HG03159 (cell line): ENCODE results near the gene C14orf119.

Experiments
- ATAC-seq: cut with Tn5 transposase; IDR thresholded peaks from one replicate; pipeline ENCODE4 v1.9.1; 2021; ENCODE audit warnings: mild to moderate bottlenecking, moderate library complexity; ENCODE audit not compliant: unreplicated experiment

Gene C14orf119

DNA sequence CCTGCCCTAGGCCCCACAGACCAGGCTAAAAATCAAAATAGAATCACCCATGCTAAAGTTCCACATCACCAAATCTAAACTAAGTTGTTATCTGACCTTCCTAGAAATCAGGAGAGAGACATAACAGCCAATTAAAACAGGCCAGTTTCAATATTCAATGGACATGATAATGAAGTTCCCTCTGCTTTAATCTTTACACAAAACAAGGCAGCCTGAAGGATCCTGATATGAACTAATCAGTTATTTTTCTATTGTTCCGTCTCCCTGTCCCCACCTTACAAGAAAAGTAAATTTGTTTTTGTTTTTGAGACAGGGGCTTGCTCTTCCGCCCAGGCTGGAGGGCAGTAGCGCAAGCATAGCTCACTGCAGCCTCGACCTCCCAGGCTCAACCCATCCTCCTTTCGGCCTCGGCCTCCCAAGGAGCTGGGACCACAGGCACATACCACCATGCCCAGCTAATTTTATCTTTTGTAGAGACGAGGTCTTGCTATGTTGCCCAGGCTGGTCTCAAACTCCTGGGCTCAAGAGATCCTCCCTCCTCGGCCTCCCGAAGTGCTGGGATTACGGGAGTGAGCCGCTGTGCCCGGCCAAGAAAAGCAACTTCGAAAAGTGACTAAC lies 29.1 kb downstream of the C14orf119 start:
- no peak for ATAC-seq

DNA sequence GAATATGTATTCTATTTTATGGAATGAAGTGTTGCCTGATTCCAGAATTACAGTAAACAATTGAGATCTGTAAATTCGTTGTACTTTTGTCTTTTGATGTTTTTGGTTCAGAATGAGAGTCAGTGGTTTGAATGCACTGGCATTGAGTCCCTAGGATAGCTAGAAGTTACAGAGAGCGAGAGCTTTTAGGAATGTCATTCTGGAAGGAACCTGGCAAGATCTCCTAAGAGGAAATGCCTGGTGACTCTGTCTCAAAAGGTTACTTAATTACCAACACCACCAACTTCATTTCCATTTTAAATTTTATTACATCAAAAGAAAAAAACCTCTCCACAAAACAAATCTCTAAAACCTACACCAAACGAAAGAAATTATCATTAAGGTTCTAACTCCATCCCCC lies 29.7 kb downstream of the C14orf119 start:
- ATAC-seq, result no peak

DNA sequence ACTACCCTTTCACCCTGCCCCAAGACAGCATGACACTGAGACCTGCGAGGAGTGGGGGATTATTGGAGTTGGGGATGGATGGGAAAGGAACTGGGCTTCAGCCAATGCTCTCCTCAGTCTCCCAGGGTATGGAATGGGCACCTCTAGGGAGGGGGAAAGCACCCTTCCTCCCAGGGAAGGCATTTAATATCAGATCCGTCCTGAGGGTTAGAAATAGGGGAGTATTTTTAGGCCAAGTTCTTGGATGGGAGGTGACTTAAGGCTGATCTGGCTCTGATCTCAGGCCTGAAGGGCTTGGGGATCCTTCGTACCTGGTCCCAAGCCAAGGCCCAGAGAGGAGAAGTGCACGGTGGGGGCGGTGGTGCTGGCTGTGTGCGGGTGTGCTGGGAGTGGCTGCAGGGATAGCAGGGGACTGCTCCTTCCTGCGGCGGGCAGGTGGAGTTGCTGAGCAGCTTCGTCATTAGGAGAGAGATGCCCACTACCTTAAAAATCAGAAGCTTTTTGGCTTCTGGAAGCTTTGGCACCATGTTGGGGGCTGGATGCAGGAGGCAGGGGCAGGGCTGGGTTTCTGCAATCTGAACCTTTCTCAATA lies 30.7 kb downstream of the C14orf119 start:
- no peak for ATAC-seq

- no peak for ATAC-seq
Observed at GRCh38 chr14:23126548-23127278, 31.4 kb downstream of the C14orf119 start.

GRCh38 chr14:23127861-23128260 lies 32.6 kb downstream of the C14orf119 start:
- ATAC-seq, result no peak

DNA sequence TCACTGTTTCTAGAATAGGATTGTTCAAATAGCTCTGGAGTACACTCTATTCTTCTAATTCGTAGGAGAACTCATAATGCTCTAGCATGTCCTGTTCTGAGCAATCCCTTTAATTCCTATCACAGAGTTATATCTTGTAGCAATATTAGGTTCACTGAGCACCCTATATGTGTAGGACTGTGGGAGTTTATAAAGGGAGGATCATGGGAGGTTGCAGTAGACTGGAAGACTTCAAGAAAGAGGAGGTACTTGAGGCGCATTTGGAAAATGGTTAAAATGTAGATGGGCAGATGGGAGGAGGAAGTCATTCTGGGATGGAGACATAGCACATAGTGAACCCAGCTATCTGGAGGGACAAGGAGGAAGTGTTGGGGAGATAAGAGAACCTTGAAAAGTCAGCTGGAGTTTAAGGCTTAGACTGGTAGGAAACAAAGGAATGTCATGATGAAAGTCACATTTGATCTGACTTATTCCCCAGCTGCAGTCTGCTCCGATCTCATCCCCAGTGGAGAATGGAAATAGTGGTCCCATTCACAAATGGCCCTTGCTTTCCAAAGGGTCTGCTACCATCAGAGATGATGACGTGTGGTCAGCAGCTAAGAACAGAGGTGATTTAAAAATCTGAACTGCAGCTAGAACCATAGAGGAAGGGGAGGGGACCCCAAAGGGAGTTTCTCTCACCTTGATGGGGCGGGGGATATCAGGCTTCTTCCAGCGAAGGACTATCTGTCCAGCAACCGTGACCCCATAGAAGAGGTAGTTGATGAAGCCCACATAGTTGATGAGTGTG lies 33.9 kb downstream of the C14orf119 start:
- no peak for ATAC-seq

GRCh38 chr14:23129759-23130316 lies 34.5 kb downstream of the C14orf119 start:
- ATAC-seq, result no peak

DNA sequence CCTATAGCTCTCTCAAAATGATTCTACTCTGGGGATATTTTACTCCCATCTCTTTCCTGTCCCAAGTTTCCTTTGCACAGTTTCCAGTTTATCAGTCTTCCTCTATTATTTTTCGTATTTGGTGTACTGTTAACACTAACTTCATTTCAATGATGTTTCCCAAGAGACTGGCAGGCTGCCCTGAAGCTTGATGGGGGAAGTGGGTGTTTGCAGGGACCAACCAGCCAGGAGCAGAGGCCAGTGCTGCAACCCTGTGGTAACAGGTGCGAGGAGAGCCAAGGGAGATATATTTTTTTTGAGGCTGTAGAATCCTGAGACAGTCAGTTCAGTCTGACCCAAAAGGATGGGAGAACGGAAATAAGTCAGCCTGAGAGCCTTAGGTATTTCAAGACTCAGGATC lies 35.6 kb downstream of the C14orf119 start:
- ATAC-seq, result no peak

GRCh38 chr14:23131482-23131881 lies 36.2 kb downstream of the C14orf119 start:
- no peak for ATAC-seq

DNA sequence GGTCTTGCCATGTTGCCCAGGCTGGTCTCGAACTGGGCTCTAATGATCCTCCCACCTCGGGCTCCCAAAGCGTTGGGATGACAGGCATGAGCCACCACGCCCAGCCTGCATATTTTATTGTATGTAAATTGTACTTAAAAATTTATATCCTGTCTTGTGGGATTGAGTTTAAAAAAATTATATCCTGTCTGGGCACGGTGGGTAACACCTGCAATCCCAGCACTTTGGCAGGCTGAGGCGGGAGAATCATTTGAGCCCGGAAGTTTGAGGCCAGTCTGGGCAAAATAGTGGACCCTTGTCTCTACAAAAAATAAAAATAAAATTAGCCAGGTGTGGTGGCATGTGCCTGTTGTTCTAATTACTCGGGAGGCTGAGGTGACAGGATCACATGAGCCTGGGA lies 37.7 kb downstream of the C14orf119 start:
- ATAC-seq, result no peak

- no peak for ATAC-seq
Observed at GRCh38 chr14:23136566-23137133, 41.3 kb downstream of the C14orf119 start.

DNA sequence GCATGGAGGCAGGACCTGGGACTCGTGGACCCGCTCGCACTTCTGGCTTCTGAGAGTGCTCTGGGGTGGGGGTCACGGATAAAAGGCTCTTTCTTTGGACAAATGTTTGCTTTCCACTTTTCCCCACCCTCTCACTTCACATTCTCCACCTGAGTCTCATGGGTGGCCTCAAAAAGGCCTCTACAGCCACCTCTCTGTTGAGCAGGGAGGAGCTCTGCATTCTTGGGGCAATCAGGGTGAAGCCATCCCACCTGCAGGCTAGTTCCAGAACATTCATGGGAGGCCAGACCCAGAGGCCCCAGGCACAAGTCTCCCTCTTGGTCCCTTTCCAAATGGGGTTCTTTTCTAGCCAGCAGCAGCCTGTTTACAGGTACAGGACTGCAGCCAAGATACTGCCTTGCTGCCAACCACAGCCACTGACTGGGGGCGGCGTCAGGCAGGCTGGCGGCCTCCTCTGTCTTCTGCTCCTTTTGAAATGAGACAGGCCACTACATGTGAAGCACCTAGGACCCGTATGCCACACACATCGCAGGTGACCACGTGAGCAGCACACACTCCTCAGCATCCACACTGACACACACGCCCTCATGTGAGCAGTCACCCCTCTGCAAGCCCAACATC lies 42.0 kb downstream of the C14orf119 start:
- no peak for ATAC-seq

DNA sequence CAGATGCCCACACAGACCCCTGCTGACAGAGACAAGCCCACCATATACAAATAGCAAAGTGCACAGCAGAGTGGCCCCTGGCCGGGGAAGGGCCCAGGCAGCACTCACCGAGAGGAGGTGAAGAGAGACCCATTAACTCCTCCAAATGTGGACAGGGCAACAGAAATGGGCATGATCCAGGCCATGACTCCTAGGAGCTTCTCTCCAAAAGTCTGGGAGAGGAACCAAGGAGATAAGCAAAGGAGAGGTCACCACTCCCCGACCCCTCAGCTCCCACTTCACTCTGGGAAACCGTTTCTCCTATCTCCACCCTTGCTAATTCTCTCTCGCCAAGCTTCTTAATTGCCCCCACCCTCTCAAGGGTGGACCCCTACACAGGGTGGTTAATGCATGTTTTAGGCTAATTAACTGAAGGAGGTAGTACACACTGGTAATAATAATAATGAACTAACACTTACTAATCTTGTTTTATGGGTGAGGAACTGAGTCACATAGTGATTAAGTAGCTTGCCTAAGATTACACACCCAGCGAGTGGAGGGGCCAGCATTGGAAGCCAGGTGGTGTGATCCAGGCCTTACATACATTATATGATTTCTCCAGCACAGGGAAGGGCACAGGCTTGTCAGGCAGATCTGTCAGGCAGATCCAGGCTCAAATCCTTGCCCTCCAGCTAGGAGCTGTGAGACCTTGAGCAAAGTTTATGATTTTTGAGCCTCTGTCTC lies 42.7 kb downstream of the C14orf119 start:
- no peak for ATAC-seq

GRCh38 chr14:23139874-23140273 lies 44.6 kb downstream of the C14orf119 start:
- no peak for ATAC-seq

- ATAC-seq, result no peak
Observed at GRCh38 chr14:23140371-23140770, 45.1 kb downstream of the C14orf119 start.

DNA sequence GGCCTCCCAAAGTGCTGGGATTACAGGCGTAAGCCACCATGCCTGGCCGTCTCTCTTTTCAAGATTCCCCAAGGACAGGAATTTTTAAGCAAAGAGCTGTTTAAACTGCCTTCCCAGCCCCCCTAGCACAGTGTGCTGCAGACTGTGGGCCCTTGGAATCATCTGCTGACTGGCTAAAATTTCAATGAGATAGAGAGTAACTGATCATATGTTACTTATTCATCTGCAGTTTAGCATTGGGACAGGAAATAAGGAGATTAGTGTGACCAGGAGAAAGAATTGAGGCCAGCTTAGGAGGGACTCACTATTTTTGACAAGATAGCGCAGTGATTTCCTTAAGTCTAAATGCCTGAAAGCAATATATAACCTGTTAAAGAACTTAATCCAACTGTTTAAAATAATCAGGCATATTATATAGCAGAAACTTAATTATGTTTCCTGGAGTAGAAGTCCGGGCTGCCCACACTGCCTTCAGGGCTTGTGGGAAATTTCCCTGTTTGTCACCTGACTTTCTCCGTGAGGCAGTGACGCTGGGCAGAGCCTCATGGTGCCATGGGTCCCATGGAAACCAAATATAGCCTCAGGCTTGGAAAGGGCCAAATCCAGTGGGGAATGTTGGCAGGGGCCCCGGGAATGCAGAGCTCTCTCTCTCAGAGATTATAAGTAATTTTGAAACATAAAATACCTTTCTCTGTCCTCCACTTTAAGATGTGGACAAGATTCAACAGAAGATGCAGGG lies 46.6 kb downstream of the C14orf119 start:
- ATAC-seq, result no peak

DNA sequence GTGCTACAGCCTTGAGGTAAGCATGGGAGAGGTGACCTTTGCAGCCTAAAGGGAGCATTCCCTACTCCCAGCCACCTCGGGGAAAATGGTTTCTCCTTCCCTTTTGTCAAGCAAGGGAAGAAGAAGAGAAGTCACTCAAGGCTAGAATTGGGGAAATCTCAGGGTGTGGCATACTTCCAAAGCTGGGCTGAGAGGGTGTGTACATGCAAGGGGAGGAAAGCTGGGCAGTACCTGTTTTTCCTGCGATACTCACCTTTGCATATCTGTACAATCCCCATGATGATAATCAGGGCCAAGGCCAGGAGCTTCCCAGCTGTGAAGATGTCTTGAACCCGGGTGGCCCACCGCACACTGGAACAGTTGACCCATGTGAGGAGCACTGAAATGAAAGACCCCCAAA lies 47.5 kb downstream of the C14orf119 start:
- ATAC-seq, result no peak

GRCh38 chr14:23143911-23144310 lies 48.6 kb downstream of the C14orf119 start:
- ATAC-seq, result no peak

GRCh38 chr14:23145794-23146350 lies 50.6 kb downstream of the C14orf119 start:
- ATAC-seq, result no peak
